GM12891 (cell line): ENCODE results near the gene MRPS22. TPM values are rescaled to one million over a fixed set of nuclear protein-coding genes. Genes with fewer than 3 reads are reported as not detected.

Experiments used
- DNase-seq: peaks from one replicate; pipeline ENCODE4 v3.0.0; 2011; ENCODE audit warnings: low spot score; ENCODE audit not compliant: insufficient read length
- FAIRE-seq: peaks from 2 replicates; lab custom pipeline; 2011; peaks lifted over from hg19 to GRCh38; lab: Jason Lieb, UNC
- PAX5 ChIP-seq: IDR thresholded peaks from 2 replicates; pipeline ENCODE4 v1.6.1; 2011; ENCODE audit warnings: low read length, moderate library complexity, mild to moderate bottlenecking; ENCODE audit not compliant: insufficient read depth, severe bottlenecking
- POLR2A ChIP-seq: IDR thresholded peaks from 2 replicates; pipeline ENCODE4 v1.6.1; 2011; ENCODE audit warnings: low read depth, low read length, control low read depth
- POLR2AphosphoS5 ChIP-seq: IDR thresholded peaks from 2 replicates; pipeline ENCODE4 v1.6.1; 2011; ENCODE audit warnings: low read depth, low read length, control low read depth
- POU2F2 ChIP-seq: IDR thresholded peaks from 2 replicates; pipeline ENCODE4 v1.6.1; 2011; ENCODE audit warnings: low read depth, mild to moderate bottlenecking, control low read depth, low read length, moderate library complexity
- SPI1 ChIP-seq: IDR thresholded peaks from 2 replicates; pipeline ENCODE4 v1.6.1; 2011; ENCODE audit warnings: low read depth, low read length, control low read depth
- TAF1 ChIP-seq: IDR thresholded peaks from 2 replicates; pipeline ENCODE4 v1.6.1; 2011; ENCODE audit warnings: low read depth, low read length, control low read depth
- polyA plus RNA-seq: library from polyadenylated mRNA; unstranded; fragments of >200 nt; gene quantifications from one replicate; pipeline ENCODE4 v1.2.1, GENCODE V29; 2012; ENCODE audit warnings: low read depth, missing spikeins, inconsistent platforms; ENCODE audit not compliant: missing spikeins

MRPS22 gene
- polyA plus RNA-seq, result 44.1 TPM

- DNase-seq (peak; percentile 76), FAIRE-seq (peak; percentile 90)
- TF ChIP-seq POU2F2 (peak; percentile 62), SPI1 (0 out of 2 replicates have a peak, but pooled peaks have one; percentile 22), TAF1 (peak; percentile 80), POLR2A (peak; percentile 83), PAX5 (peak; percentile 17), POLR2AphosphoS5 (peak; percentile 74)
Observed at GRCh38 chr3:139343895-139344856, at the start of gene MRPS22. TSS of gene MRPS22 (plus strand) at chr3:139344020. CDS start at chr3:139344027, 7 bp downstream.

- no peak for TF ChIP-seq TAF1
- TF ChIP-seq PAX5, result no peak
- TF ChIP-seq POU2F2, result no peak
- no peak for TF ChIP-seq POLR2AphosphoS5
- TF ChIP-seq POLR2A, result no peak
- TF ChIP-seq SPI1, result no peak
- DNase-seq (no peak), FAIRE-seq (no peak)
Observed at GRCh38 chr3:139295040-139295439, 48.8 kb upstream of the MRPS22 start.

- DNase-seq, result no peak
- FAIRE-seq, result no peak
Observed at GRCh38 chr3:139296141-139296718, 47.6 kb upstream of the MRPS22 start.

GRCh38 chr3:139297588-139298311 lies 46.1 kb upstream of the MRPS22 start:
- DNase-seq (no peak), FAIRE-seq (no peak)
- TF ChIP-seq POLR2AphosphoS5 (no peak), SPI1 (no peak), PAX5 (no peak), POLR2A (no peak)

More at GRCh38 chr3:139296141-139296718, 47.6 kb upstream of the MRPS22 start:
- TF ChIP-seq POLR2AphosphoS5, result no peak

GRCh38 chr3:139299261-139300132 lies 44.3 kb upstream of the MRPS22 start:
- FAIRE-seq (no peak), DNase-seq (no peak)
- no peak for TF ChIP-seq POLR2A
- TF ChIP-seq PAX5, result no peak
- TF ChIP-seq POU2F2, result no peak
- TF ChIP-seq SPI1, result no peak
- no peak for TF ChIP-seq TAF1
- no peak for TF ChIP-seq POLR2AphosphoS5

- DNase-seq (no peak), FAIRE-seq (no peak)
- TF ChIP-seq POU2F2, result no peak
- TF ChIP-seq POLR2AphosphoS5, result no peak
- TF ChIP-seq SPI1, result no peak
- no peak for TF ChIP-seq PAX5
- no peak for TF ChIP-seq POLR2A
- TF ChIP-seq TAF1, result no peak
Observed at GRCh38 chr3:139300416-139300815, 43.4 kb upstream of the MRPS22 start.

- DNase-seq (no peak), FAIRE-seq (no peak)
- TF ChIP-seq POLR2A (no peak), POU2F2 (no peak), PAX5 (no peak), SPI1 (no peak)
Observed at GRCh38 chr3:139301183-139301582, 42.6 kb upstream of the MRPS22 start.

- FAIRE-seq (no peak), DNase-seq (no peak)
- TF ChIP-seq POLR2AphosphoS5, result no peak
- no peak for TF ChIP-seq TAF1
- TF ChIP-seq POU2F2, result no peak
- TF ChIP-seq POLR2A, result no peak
- TF ChIP-seq SPI1, result no peak
- no peak for TF ChIP-seq PAX5
Observed at GRCh38 chr3:139301654-139302053, 42.2 kb upstream of the MRPS22 start.
